SU-DHL-6 (cell line): ENCODE data around the gene TRIB2.
"Not testable (repeated sequence)": the region's sequence is repeated elsewhere in the genome, so short reads cannot be mapped to it uniquely, and the experiment has no call there.

ENCODE experiments used
- H2AFZ ChIP-seq: fragments of 200-600 bp; sonication (generic); 2 replicates; pipeline ENCODE4 v1.6.1; 2014; ENCODE audit warnings: low read depth, mild to moderate bottlenecking, moderate library complexity, mixed read lengths, antibody characterized with exemption, low read length; ENCODE audit not compliant: severe bottlenecking
- H3F3A ChIP-seq: fragments of 200-600 bp; shearing (Covaris generic); 2 replicates; pipeline ENCODE4 v1.6.0; 2016; ENCODE audit warnings: antibody characterized with exemption, mild to moderate bottlenecking; ENCODE audit not compliant: insufficient read depth
- H3K27ac ChIP-seq: fragments of 200-600 bp; sonication (generic); 2 replicates; pipeline ENCODE4 v1.5.1; 2016; ENCODE audit warnings: low read depth, mild to moderate bottlenecking, low read length, moderate library complexity, mixed read lengths
- H3K27me3 ChIP-seq: fragments of 200-600 bp; sonication (generic), shearing (Covaris generic); 2 replicates; pipeline ENCODE4 v1.6.0; 2014; ENCODE audit warnings: mild to moderate bottlenecking, low read length
- H3K36me3 ChIP-seq: fragments of 200-600 bp; sonication (generic); 2 replicates; pipeline ENCODE4 v1.6.1; 2014; ENCODE audit warnings: mild to moderate bottlenecking, low read length, mixed read lengths
- H3K4me2 ChIP-seq: fragments of 300-600, 200-600 bp; shearing (Covaris generic), sonication (generic); 2 replicates; pipeline ENCODE4 v1.6.0; 2014; ENCODE audit warnings: low read length, low read depth, mild to moderate bottlenecking; ENCODE audit not compliant: poor library complexity, severe bottlenecking
- H3K4me3 ChIP-seq: fragments of 200-600 bp; sonication (generic); 2 replicates; pipeline ENCODE4 v1.5.1; 2014; ENCODE audit warnings: antibody characterized with exemption, low read length, mild to moderate bottlenecking, mixed read lengths; ENCODE audit not compliant: insufficient read depth, poor library complexity, severe bottlenecking
- H3K79me2 ChIP-seq: fragments of 200-600 bp; sonication (generic); 2 replicates; pipeline ENCODE4 v1.6.1; 2014; ENCODE audit warnings: mild to moderate bottlenecking, low read length, moderate library complexity; ENCODE audit not compliant: insufficient read depth
- H3K9ac ChIP-seq: fragments of 200-600 bp; sonication (generic); 2 replicates; pipeline ENCODE4 v1.7.0; 2014; ENCODE audit warnings: mild to moderate bottlenecking, low read length
- H3K9me2 ChIP-seq: fragments of 200-600 bp; sonication (generic); replicated peaks from 2 replicates; pipeline ENCODE4 v1.6.1; 2014; ENCODE audit warnings: low read length; ENCODE audit not compliant: insufficient read depth
- H3K9me3 ChIP-seq: fragments of 200-600 bp; sonication (generic); 2 replicates; pipeline ENCODE4 v1.6.1; 2014; ENCODE audit warnings: low read length, mixed read lengths; ENCODE audit not compliant: insufficient read depth
- H4K20me1 ChIP-seq: fragments of 200-600 bp; sonication (generic); 2 replicates; pipeline ENCODE4 v1.6.1; 2014; ENCODE audit warnings: low read depth, mild to moderate bottlenecking, antibody characterized with exemption, low read length, moderate library complexity, mixed read lengths
- CTCF ChIP-seq: fragments of 200-600 bp; sonication (generic); IDR thresholded peaks from one replicate; pipeline ENCODE4 v1.5.1; 2017; ENCODE audit warnings: antibody characterized with exemption, mild to moderate bottlenecking, low read length, moderate library complexity; ENCODE audit not compliant: insufficient read depth, poor library complexity, severe bottlenecking
- EZH2phosphoT487 ChIP-seq: fragments of 200-600 bp; sonication (generic), shearing (Covaris generic); conservative IDR thresholded peaks from 2 replicates; pipeline ENCODE4 v1.6.1; 2018; ENCODE audit warnings: mild to moderate bottlenecking, antibody characterized with exemption, low read length, moderate library complexity, mixed read lengths

TRIB2 gene

DNA sequence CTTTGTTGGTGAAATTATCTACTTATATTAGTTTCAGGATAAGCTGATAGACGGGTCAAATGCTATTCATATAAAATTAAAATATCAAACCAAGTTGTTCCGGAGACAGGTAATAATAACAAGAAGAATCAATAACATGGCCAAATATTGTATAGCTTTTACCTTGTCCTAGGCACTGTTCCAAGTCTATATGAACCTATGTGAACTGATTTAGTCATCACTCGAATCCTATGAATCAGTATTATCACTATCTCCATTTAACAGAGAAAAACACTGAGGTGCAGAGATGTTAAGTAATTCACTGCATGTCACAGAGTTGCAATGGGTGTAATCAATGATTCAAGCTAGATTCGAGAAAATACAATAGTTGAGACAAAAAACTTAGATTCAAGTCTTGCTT, 40.0 kb upstream of the TRIB2 start:
- Histone ChIP-seq H3K4me3 (no peak overlapping the region), H3K27me3 (no peaks in the 10 kb centered on the region), H3K9me3 (no peaks in the 10 kb centered on the region), H3K9me2 (no peaks in the 10 kb centered on the region), H3K36me3 (no peaks in the 10 kb centered on the region), H3F3A (no peaks in the 10 kb centered on the region), H3K9ac (no peak overlapping the region), H4K20me1 (no peaks in the 10 kb centered on the region), H3K79me2 (no peaks in the 10 kb centered on the region), H3K27ac (no peak overlapping the region), H2AFZ (no peak overlapping the region), H3K4me2 (no peak overlapping the region)
- TF ChIP-seq EZH2phosphoT487 (no peak), CTCF (no peak)

DNA sequence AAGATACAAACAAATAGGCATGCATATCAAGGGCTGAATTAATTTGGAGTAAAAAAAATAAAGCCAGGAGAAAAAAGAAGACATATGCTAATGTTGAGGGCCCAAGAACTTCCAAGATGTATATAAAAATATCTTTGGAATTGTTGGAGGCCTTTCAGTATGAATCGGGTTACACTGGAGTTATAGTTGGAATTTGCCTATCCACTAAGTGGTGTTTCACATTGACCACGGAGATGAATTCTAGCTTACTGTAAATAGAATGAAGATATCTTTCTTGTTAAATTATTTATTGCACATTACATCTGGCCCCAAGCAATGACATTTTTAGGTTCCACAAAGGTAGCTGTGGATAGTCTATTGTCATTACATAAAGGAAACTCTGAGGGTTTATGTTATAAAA, 38.5 kb upstream of the TRIB2 start:
- Histone ChIP-seq H3K9me2 (no peaks in the 10 kb centered on the region), H3K4me2 (no peak overlapping the region), H3K27ac (no peak overlapping the region), H3K79me2 (no peaks in the 10 kb centered on the region), H3K36me3 (no peaks in the 10 kb centered on the region), H3K27me3 (no peaks in the 10 kb centered on the region), H3K9ac (no peak overlapping the region), H3K4me3 (no peak overlapping the region), H4K20me1 (no peaks in the 10 kb centered on the region), H3K9me3 (no peaks in the 10 kb centered on the region), H3F3A (no peaks in the 10 kb centered on the region), H2AFZ (no peak overlapping the region)
- TF ChIP-seq EZH2phosphoT487 (no peak), CTCF (no peak)

- H3K4me3 ChIP-seq: no peak overlapping the region
- TF ChIP-seq EZH2phosphoT487: no peak
- no peak overlapping the region for H3K4me2 ChIP-seq
- H3K79me2 ChIP-seq: no peaks in the 10 kb centered on the region
- no peaks in the 10 kb centered on the region for H3K36me3 ChIP-seq
- H3K9ac ChIP-seq: no peak overlapping the region
- no peaks in the 10 kb centered on the region for H3K9me2 ChIP-seq
- no peaks in the 10 kb centered on the region for H4K20me1 ChIP-seq
- no peak overlapping the region for H2AFZ ChIP-seq
- no peak overlapping the region for H3K27ac ChIP-seq
- no peaks in the 10 kb centered on the region for H3F3A ChIP-seq
- no peaks in the 10 kb centered on the region for H3K27me3 ChIP-seq
- H3K9me3 ChIP-seq: no peaks in the 10 kb centered on the region
Observed at GRCh38 chr2:12679550-12680072, 37.1 kb upstream of the TRIB2 start.

- H3K79me2 ChIP-seq, H3F3A ChIP-seq, H2AFZ ChIP-seq, H3K27me3 ChIP-seq, H4K20me1 ChIP-seq, H3K36me3 ChIP-seq, H3K27ac ChIP-seq, H3K9ac ChIP-seq, H3K9me3 ChIP-seq, H3K4me2 ChIP-seq, H3K4me3 ChIP-seq, H3K9me2 ChIP-seq: not testable (repeated sequence)
Observed at GRCh38 chr2:12680115-12680514, 36.6 kb upstream of the TRIB2 start.
